Right ventricle myocardium superior (tissue), 1 donor: ENCODE measurements around the gene CCDC157. TPM values are rescaled to one million over a fixed set of nuclear protein-coding genes. Genes with fewer than 3 reads are reported as not detected.
"Not testable (repeated sequence)": the region's sequence is repeated elsewhere in the genome, so short reads cannot be mapped to it uniquely, and the experiment has no call there.

Source experiments
- ATAC-seq: fragments of 200-7000 bp; cut with Tn5 transposase; one replicate; pipeline ENCODE4 v1.9.1; 2020; ENCODE audit warnings: mild to moderate bottlenecking; ENCODE audit not compliant: poor library complexity
- DNase-seq: peaks from one replicate; pipeline ENCODE4 v3.0.0-alpha.2; 2020
- intact Hi-C: fragments of 100-400 bp; cut with DNase I; formaldehyde crosslinking; loops from one replicate; pipeline ENCODE4 v1.11.2; 2022
- total RNA-seq: library from RNA; stranded (reverse); fragmentation: NEBNext Ultra II Directional; extraction: Animal tissue kit (Norgen Biotek cat#: 25700); gene quantifications from one replicate; pipeline ENCODE4 v1.2.1, GENCODE V29; 2021
- donor health status: DM: no; HTN: yes; CAD: no; lungs with severe emphysema.

Gene CCDC157
- total RNA-seq, 1 donor from 2014 or later, result 0.51 TPM

DNA sequence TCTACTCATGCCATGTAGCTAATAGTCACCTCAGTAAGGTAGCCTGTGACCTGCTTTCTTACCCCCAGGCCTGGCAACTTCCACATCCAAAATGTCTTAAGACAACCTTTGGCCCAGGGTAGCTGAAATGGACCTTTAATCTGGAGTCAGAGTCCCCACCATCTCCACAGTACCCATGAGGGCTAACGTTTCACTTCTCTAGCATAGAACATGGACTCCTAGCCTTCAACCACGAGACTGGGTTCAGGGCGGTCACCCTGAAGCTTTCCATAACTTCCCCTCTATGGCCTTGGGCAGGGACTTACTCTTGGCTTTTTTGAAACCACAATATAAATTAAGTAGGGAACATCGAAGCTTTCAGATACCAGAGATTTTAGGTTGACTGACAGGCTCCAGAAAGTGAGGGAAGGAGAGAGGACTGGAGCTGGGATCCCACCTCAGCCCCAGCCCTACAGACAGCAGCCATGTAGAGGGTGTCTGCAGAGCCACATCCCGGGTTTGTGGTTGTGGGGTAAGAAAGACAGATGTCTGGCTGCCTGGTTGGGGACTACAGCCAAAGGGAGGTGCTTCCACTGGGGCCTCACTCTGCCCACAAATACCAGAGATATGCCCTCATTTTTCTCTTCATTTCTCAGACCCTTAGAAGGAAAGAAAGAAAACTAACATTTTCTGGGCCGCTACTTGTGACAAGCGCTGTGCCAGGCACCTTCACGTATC is 32.6 kb upstream of the CCDC157 start:
- DNase-seq (peak; percentile 36), ATAC-seq (no peak)
- intact Hi-C loops, result no loop called here

DNA sequence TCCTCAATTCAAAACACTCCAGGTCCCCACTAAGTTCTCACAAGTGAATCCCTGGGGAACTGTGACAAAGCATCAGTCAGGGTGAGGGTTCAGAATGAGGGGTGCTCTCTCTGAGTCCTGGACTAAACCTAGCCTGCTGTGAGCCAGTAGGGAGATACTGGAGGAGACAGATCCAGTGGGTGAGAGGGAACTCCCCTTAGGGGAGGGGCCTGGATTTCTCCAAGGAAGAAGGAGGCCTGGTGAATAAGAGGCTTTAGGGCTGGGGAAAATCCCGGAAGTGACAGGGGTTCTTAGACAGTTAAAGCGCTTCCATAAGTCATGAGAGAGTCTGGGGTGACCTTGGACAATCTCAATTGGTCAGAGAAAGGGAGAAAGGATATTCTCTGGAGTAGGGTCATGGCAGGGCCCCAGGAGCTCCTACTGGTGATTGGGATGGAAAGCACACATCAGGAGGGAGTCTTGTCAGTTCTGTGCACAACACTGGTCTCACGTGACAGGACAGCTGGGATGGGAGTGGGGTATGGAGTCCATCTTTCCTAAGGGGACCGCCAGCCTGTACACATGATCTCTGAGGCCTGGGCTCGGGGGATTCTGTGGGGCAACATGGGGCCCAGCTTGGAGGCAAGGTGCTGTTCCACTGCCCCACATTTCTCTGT is 31.6 kb upstream of the CCDC157 start:
- DNase-seq, result peak; percentile 38
- intact Hi-C loops, result no loop called here
- ATAC-seq, result peak; percentile 7

DNA sequence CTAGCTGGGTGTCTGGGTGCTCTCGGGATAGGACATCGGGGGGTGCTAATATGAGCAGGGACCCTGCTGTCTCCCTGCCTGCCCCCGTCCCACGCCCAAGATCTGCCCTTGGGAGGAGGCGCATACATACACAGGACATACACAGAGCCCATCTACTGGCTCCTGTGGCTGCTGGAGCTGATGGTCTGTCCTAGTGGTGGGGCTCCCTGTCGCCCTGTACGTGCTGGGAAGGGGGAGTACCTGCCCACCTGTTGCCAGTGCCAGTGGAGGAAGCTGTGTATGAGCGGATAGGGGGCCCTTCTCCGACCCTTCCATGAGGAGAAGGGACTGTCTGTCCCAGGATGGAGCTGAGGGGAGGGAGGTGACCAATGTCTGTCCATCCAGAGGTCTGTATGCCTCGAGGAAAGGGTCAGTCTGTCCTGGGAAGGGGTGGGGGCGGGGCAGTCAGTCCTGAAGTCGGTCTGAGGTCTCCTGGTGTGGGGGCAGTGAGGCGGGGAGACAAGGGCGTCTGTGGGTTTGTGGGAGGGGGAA is 31.0 kb upstream of the CCDC157 start:
- ATAC-seq (no peak), DNase-seq (peak; percentile 38)
- intact Hi-C loops, result loop anchor here (2.0 kb wide), 1 partner anchor 37 kb away; the partner anchor contains the start of gene CASTOR1

DNA sequence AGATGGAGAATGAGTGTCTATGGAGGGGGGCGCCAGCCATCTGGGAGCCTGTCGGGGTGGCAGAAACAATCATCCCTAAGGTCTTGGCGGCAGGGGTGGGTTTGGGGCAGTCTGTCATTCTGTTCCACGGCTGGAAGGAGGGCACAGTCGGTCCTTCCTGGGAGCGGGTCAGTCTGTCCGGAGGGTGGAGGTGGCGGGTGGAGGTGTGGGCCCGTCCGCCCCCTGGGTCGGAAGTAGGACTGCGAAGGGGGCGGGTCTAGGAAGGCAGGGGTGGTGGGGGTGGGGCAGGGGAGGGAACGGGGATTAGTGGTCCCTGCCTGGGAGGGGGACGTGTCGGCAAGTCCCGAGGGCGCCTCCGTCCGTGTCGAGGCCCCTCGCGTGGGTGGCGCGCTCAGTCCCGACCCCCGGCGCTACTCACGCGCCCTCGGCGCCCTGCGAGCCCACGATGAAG is 30.5 kb upstream of the CCDC157 start:
- intact Hi-C loops, result loop anchor here (2.0 kb wide), 1 partner anchor 37 kb away; the partner anchor contains the start of gene CASTOR1
- peak; percentile 57 for DNase-seq
- peak; percentile 50 for ATAC-seq

DNA sequence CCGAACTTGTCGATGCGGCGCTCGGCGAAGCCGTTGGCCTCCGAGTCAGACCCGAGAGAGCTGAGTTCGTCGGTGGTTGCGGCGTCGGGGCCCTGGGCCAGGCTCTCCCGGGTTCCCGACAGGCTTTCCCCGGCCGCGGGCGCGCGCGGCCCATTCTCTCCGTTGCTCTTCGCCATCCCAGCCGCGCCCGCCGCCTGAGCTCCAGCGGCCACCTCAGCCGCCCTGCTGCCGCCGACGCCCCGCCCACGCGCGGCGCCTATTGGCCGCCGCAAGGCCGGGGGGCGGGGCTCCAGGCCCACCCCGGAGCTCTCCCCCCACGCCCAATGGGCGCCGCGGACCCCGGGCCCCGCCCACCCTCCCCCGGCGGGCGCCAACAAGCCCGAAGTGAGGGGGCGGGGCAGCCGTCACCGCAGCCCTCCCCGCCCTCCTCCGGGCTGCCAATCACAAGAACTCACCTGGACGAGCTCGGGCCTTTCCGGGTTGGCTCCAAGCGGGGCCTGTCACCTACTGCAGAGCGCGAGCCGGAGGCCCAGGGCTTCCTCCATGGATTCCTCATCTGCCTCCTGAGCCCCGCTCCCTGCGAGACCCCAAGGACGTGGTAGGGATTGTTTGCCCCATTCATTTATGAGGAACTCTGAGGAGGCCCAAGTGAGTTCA is 30.0 kb upstream of the CCDC157 start, which contains the start of gene TBC1D10A:
Gene TBC1D10A (minus strand): TSS at position 236 of the 657 bp plus-strand sequence. CDS start 60 bp downstream, at position 176.
- ATAC-seq (peak; percentile 98), DNase-seq (peak; percentile 94)
- intact Hi-C loops, result loop anchor here (2.0 kb wide), 1 partner anchor 38 kb away; the partner anchor contains the start of gene CASTOR1

DNA sequence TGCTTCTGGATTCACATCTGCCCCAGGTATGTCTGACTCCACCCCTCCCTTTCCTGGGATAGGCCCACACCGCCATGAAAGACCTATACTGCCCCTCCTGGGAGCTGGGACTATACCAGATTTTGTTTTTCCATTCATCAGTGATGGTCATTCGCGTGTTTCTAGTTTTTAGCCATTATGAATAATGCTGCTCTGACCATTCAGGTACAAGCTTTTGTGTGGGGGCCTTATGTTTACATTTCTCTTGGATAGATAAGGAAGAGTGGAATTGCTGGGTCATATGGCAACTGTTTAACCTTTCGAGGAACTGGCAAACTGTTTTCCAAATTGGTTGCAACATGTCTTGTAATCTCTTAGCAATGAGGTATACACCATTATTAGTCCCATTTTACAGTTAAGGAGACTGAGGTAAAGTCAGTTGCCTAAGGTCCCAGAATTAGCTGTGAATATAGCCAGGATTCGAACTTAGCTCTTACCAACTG is 28.9 kb upstream of the CCDC157 start:
- intact Hi-C loops, result loop anchor here (2.0 kb wide), 1 partner anchor 39 kb away; the partner anchor contains the start of gene CASTOR1
- DNase-seq, result no peak
- ATAC-seq, result no peak

DNA sequence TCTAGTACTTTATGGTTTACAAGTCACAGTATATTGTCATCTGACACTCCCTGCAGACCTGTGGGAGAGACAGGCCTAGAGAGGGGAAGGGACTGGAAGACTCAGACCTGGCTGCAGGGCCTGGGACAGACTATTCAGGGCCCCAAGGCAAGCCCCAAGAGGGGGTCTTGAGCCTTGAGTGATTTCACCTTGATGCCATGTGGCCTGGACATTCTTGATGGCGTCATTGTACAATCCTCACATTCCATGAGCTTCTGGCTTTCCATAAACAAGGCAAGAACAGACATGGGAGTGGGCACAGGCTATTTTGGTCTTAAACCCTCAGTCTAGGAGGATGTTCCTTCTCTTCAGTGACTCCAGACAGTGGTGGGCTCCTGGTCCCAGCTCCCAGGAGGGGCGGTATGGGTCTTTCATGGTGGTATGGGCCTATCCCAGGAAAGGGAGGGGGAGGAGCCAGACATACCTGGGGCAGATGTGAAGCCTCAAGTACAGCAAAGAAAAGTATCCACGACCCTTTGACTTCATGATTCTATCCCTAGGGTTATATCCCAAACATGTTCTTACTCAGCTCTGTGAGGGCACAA is 28.2 kb upstream of the CCDC157 start:
- ATAC-seq (no peak), DNase-seq (no peak)
- intact Hi-C loops, result no loop called here

DNA sequence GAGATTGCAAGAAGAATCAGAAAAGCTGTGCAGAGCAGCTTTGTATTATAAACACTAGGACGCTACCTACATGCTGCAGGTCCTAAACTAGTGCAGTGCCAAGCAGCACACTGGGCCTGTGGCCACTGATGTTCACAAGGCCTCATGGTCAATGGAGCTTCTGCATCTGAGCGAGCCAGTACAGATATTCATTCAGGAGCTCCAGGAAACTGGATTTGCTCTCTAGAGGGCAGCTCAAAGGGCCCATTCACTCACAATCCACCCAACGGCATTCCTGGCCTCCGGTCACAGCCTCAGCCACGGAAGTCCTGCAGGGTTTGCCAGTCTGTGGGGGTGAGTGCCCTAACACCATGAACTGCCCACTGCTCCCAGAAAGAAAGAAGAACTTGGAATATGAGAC is 24.3 kb upstream of the CCDC157 start:
- intact Hi-C loops, result no loop called here
- ATAC-seq (no peak), DNase-seq (no peak)

DNA sequence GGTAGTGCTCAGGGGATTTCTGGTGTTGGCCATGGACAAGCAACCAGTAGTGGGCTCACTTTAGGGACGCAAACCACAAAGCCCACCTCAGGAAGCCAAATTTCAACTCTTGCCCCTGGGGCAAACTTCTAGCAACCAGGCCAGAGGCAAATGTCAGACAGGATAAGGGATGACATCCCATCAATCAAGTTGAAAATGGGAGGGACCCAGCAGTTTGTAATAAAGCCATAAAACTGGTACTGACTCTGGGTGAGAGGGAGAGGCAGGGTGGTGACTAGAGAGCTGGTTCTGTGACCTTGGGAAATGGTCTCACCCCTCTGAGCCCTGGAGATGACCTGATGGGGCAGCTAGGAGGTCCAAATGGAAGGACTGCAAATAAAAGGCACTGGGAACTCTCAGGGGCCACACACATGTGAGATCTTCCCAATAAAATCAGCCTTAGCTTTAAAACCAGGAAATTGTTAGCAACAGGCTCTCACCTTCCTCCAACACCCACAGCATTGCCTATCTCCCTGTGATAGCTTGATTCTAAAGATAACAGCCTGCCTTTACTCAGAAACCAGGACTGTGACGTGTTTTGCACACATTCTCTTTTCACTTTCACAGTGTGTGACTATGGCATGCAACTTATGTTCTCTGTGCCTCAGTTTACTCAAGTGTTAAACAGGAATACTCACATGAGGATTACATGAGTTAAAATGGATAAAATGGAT is 23.7 kb upstream of the CCDC157 start:
- DNase-seq (no peak), ATAC-seq (no peak)
- intact Hi-C loops, result no loop called here

DNA sequence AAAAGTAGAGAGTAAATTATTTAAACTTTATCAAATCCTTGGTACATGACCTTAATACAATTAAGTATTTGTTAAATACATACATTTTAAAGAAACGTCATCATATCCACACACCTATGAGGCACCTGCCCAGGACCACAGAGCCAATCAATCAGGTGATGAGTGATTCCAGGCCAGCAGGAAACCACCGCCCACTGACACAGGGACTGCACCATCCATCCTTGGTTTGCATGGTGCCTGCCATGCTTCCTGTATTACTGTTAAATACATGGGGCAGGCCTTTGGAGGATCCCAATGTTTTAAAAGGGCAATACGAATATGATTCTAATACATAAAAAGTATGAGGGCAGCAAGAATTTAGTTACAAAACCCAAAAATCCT is 23.1 kb upstream of the CCDC157 start:
- no peak for ATAC-seq
- no peak for DNase-seq
- intact Hi-C loops, result no loop called here

DNA sequence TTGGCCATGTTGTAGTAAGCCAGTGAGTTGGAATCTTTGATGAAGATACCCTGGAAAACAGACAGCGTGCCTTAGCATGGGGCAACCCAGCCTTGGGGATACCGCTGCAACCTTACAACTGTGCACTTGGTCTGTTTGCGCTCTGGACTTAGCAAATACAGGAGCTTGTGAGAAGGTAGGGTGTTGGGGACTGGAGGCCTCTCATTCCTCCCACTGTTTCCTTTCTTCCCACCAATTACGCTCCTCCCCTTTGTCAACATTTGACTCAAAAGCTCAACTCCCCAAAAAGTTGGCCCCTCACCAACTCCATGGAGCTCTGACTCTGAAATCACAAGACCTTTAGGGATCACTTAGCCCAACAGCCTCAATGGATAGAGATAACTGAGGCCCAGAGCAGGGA is 22.2 kb upstream of the CCDC157 start:
- DNase-seq, result no peak
- no peak for ATAC-seq
- intact Hi-C loops, result no loop called here

DNA sequence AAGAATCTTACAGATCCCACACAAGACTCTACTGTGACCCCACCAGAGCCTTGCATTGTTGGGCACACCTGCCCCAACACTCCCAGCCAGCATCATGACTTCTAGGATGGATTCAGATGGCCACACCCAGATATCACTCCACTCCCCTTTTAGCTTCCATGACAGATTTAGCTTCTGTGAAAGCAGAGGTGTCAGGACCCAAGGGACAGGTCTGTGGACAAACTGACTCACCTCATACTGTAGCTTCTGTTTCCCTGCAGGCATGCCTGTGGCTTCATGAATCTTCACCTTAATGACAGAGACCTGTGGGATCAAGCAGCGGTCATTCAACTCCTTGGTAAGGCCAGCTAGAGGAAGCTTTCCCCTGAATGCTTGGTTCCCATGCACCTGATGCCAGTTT is 21.6 kb upstream of the CCDC157 start:
- intact Hi-C loops, result no loop called here
- ATAC-seq, result no peak

DNA sequence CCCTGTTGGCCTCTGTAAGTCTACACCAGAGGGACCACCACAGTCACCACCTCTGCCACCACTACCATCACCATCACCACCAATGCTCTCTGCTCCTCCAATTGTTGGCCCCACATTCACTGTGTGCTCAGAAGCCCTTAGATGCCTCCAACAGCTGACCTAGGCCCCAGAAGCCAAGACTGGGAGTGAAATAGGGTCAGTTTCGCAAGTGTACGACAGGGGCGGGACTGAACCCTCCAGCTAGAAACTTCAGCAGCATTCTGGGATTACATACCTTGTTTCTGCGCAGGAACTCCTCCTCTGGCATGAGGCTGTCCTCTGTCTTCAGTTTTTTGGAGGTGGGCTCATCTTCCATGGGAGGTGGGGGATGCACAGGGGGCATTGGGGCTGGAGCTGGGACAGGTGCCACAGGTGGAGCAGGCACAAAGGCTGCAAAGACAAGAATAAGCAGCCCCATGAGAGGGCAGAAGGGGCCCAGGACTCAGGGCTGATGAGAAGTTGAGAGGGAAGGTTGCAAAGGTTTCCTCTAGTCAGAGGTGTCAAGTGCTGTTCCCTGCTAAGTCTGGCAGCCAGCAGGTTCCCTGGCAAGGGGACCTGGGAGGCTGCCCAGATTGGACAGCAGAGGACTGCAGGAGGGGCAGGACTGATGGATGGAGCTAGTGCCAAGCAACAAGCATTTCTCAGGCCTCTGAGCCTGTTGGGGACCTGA is 19.9 kb upstream of the CCDC157 start:
- peak; percentile 77 for DNase-seq
- ATAC-seq, result peak; percentile 83
- intact Hi-C loops, result no loop called here

More for the DNA sequence above, 21.6 kb upstream of the CCDC157 start:
- no peak for DNase-seq

DNA sequence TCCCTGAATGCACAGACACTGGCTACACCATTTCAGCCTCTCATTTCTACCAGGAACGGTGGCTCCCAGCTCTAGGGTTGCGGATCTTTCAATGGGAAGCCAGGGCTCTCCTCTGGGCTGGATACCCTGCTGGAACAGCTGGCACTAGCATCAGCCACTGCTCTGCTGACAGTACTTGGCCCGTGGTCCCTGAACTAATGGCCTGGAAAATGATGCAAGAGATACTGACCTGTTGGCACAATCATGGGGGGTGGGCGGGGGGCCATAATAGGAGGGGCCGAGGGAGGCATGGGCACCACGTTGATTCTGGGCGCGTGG is 19.4 kb upstream of the CCDC157 start:
- DNase-seq (no peak), ATAC-seq (peak; percentile 9)

DNA sequence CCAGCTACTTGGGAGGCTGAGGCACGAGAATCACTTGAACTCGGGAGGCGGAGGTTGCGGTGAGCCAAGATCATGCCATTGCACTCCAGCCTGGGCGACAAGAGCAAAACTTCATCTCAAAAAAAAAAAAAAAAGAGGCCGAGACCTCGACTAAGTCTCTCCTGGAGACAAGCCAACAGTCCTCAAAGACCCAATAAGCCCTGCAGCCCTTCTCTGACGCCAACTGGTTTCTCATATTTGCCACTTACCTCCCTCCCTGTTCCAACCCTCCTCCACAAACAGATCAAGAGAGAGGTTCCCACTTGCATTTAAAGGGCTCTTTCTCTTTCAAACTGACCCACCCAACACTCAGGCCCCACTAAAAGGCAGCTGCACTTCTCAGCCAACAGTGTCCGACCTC is 18.5 kb upstream of the CCDC157 start:
- intact Hi-C loops, DNase-seq, ATAC-seq: not testable (repeated sequence)

More for the DNA sequence above, 19.4 kb upstream of the CCDC157 start:
- intact Hi-C loops, result no loop called here

DNA sequence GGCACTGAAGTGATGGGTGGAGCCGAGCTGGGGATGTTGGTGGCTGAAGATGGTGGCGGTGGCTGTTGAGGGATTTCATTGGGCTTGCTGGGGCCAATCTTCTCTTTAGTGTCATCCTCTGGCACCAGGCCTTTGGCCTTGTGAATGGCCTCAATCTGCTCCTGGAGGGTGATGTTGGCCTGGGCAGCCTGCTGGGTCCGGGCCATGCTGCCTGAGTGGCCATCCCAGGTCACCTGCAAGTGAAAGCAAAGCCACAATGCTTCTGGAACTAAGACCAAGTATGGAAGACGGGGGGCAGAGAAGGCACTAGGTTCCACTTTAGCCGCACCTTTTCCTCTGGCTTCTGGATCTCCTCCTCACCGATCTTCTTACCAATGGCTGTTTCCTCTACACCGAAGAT is 18.0 kb upstream of the CCDC157 start:
- DNase-seq, result no peak
- intact Hi-C loops, result no loop called here
- no peak for ATAC-seq

DNA sequence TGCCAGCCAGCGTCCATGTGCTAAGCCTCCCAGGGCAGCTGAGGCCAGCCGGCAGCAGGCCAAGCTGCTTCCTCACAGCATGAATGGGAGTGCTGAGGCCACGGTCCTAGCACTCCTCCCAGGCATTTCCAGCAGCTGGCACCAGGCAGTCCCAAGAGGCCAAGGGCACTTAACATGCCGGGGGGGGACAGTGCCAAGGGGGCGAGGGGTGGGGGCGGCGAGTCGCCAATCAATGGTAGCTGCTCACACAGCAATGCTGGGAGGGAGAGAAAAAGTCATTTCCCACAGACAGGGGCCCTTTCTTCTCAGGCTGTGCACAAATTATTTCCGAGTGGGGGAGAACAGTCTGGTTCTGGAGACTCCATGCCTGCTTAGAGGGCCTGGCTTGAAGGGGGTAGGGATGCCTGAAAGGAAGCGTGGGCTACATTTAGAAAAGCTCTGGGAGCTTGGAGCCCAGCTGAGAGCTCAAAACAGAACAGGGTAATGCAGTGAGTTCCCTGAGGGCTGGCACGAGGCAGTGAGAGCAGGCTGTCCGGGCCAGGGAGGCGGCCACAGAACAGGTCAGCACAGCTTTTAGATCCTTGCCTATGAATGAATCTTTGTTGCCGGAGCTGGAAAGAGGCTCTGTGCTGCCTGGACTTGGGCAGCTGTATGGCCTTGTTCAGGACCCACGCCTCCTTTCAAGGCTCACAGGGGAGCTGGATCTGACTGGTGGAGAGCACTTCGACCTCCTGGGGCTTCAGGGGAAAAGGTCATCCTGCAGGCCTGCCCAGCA is 15.7 kb upstream of the CCDC157 start:
- peak; percentile 90 for ATAC-seq
- intact Hi-C loops, result no loop called here
- DNase-seq, result peak; percentile 90
